ENCODE data around the gene PROK1. TPM values are rescaled to one million over a fixed set of nuclear protein-coding genes. Genes with fewer than 3 reads are reported as not detected.

Gene PROK1
- polyA plus RNA-seq, 1 donor (not counting 4 experiments of a cell fraction or from before 2014, with no cell fraction given): not detected

DNA sequence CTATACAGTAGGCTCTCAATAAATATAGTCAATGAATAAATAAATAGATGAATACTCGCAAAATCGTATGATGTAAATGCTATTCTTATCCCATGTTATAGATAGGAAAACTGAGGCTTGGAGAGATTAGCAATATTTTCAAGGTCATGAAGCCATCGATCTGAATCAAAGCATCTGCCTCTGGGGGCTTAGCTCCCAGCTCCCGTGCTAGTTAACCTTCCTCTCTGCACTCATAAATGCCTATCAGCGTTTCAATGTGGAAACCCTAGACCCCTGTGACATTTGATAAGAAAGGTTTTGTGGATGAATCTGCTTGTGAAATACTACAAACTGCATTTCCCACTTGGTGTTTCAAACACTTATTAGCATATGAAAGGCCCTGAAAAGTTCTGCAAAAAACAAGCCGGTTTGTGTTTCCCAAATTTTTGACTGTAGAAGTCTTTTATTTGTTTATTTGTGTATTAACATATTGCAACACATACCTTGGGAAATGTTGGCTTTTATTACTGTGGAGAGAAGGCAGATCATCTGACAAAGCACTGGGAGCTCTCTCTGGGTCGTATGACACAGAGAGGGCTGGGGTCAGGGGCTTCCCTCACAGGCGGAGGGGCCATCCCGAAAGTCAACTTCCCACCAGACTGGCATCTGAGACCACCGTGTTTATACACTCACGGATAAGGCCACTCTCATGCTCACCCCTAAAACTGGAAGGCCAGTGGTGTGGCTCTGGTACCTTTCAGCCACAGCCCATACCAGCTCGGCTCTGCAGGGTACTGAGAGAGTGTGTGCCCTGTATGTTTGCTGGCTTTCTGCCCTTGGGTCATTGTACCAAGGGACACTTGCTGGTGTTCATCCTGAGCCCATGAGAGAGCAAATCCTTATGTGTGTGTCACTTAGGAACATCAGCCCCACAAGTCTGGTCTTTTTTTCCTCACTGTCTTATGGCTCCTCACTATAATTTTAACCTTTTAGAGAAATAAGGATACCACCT is 993 bp upstream of the PROK1 start:
- FAIRE-seq (no peak), DNase-seq (ENCODE audit: low read depth, low spot score) (no peak)
- Histone ChIP-seq H3K9ac (ENCODE audit: control insufficient read depth, extremely low read depth, insufficient read depth, low read length) (no peak overlapping the region), H4K20me1 (ENCODE audit: control insufficient read depth, extremely low read depth, insufficient read depth, low read length) (no peaks in the 10 kb centered on the region), H3K9me3 (ENCODE audit: control insufficient read depth, low read depth, low read length) (no peaks in the 10 kb centered on the region), H3K27ac (ENCODE audit: control insufficient read depth, insufficient read depth, low read length) (no peak overlapping the region), H3K79me2 (ENCODE audit: control insufficient read depth, insufficient read depth, low read length) (no peaks in the 10 kb centered on the region), H2AFZ (ENCODE audit: control insufficient read depth, low read length) (no peak overlapping the region), H3K27me3 (ENCODE audit: control insufficient read depth, extremely low read depth, insufficient read depth, low read length) (peaks cover 14% of the 10 kb centered on the region), H3K36me3 (ENCODE audit: control insufficient read depth in 2 of 2, extremely low read depth in 1 of 2, insufficient read depth in 2 of 2, low read length in 2 of 2) (no peaks in the 10 kb centered on the region), H3K9me1 (ENCODE audit: control insufficient read depth, extremely low read depth, insufficient read depth, low read length) (no peaks in the 10 kb centered on the region), H3K4me2 (ENCODE audit: control insufficient read depth, extremely low read depth, insufficient read depth, low read depth, low read length) (no peak overlapping the region), H3K4me3 (ENCODE audit: control insufficient read depth in 2 of 3, extremely low read depth in 1 of 3, insufficient read depth in 2 of 3, low read depth in 1 of 3, low read length in 3 of 3) (no peak overlapping the region), H3K4me1 (ENCODE audit: control insufficient read depth, extremely low read depth, insufficient read depth, low read length) (no peaks in the 10 kb centered on the region)
- TF ChIP-seq EZH2 (IDR thresholded peaks at IDR 0.05; ENCODE audit: low read length) (no peak), CTCF (optimal IDR thresholded peaks at IDR 0.05 in 1 of 3, IDR thresholded peaks at IDR 0.05 in 1 of 3, conservative IDR thresholded peaks at IDR 0.05 in 1 of 3; ENCODE audit: extremely low read depth in 1 of 3, insufficient read depth in 2 of 3, low read length in 3 of 3) (no peak)
- dilution Hi-C loops (cut with MboI; ENCODE audit: extremely low pct_ligation_motif_present, low sequenced_read_pairs): no loop called here

DNA sequence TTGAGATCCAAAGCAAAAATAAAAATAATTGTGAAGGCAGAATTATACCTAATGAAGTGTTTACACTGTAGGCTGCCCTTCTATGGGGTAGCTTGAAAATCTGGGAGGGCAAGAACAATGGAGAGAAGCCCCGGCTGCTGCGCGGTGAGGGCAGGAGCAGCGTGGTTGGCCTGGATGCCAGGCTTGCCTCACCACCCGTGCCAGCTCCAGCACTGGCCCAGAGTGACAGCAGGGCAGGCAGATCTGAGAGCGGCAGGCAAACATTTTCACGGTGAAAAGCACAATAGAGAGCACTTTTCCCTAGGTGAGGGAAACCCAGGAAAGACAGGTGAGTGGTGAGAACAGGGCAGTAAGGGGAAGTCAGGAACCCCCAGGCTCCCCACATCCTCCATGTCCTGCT is 1.4 kb downstream of the PROK1 start:
- no peak for FAIRE-seq
- TF ChIP-seq CTCF (optimal IDR thresholded peaks at IDR 0.05 in 1 of 3, IDR thresholded peaks at IDR 0.05 in 1 of 3, conservative IDR thresholded peaks at IDR 0.05 in 1 of 3; ENCODE audit: extremely low read depth in 1 of 3, insufficient read depth in 2 of 3, low read length in 3 of 3): no peak
- no peak for TF ChIP-seq EZH2 (IDR thresholded peaks at IDR 0.05; ENCODE audit: low read length)

More for the DNA sequence above, 1.4 kb downstream of the PROK1 start:
- Histone ChIP-seq H3K9me1 (ENCODE audit: control insufficient read depth, extremely low read depth, insufficient read depth, low read length) (no peaks in the 10 kb centered on the region), H3K27me3 (ENCODE audit: control insufficient read depth, extremely low read depth, insufficient read depth, low read length) (peaks cover 14% of the 10 kb centered on the region), H3K4me2 (ENCODE audit: control insufficient read depth, extremely low read depth, insufficient read depth, low read depth, low read length) (no peak overlapping the region), H4K20me1 (ENCODE audit: control insufficient read depth, extremely low read depth, insufficient read depth, low read length) (no peaks in the 10 kb centered on the region), H3K9ac (ENCODE audit: control insufficient read depth, extremely low read depth, insufficient read depth, low read length) (no peak overlapping the region), H2AFZ (ENCODE audit: control insufficient read depth, low read length) (no peak overlapping the region), H3K27ac (ENCODE audit: control insufficient read depth, insufficient read depth, low read length) (no peak overlapping the region), H3K36me3 (ENCODE audit: control insufficient read depth in 2 of 2, extremely low read depth in 1 of 2, insufficient read depth in 2 of 2, low read length in 2 of 2) (no peaks in the 10 kb centered on the region), H3K4me3 (ENCODE audit: control insufficient read depth in 2 of 3, extremely low read depth in 1 of 3, insufficient read depth in 2 of 3, low read depth in 1 of 3, low read length in 3 of 3) (no peak overlapping the region), H3K9me3 (ENCODE audit: control insufficient read depth, low read depth, low read length) (no peaks in the 10 kb centered on the region), H3K4me1 (ENCODE audit: control insufficient read depth, extremely low read depth, insufficient read depth, low read length) (no peaks in the 10 kb centered on the region), H3K79me2 (ENCODE audit: control insufficient read depth, insufficient read depth, low read length) (no peaks in the 10 kb centered on the region)
- DNase-seq (ENCODE audit: low read depth, low spot score): no peak
- dilution Hi-C loops (cut with MboI; ENCODE audit: extremely low pct_ligation_motif_present, low sequenced_read_pairs): no loop called here

All from keratinocyte (primary cell).